CD4-positive, CD25-positive, alpha-beta regulatory T cell (primary cell): ENCODE measurements around the gene LARP4B. TPM values are rescaled to one million over a fixed set of nuclear protein-coding genes. Genes with fewer than 3 reads are reported as not detected.

Source experiments
- ATAC-seq, 2 donors: fragments of 150-1000 bp; cut with Tn5 transposase; one replicate each; pipeline ENCODE4 v1.10.0; 2021; ENCODE audit warnings: low read depth in 2 of 2, moderate number of reproducible peaks in 2 of 2, moderate library complexity in 1 of 2
- DNase-seq, 3 donors: peaks; one replicate each; pipeline versions ENCODE4 v3.0.0 to v3.0.0-alpha.2; 2012 to 2022; ENCODE audit warnings: mixed read lengths in 1 of 3
- H3K27ac ChIP-seq: one replicate; pipeline ENCODE4 v1.7.0; 2013; ENCODE audit warnings: mild to moderate bottlenecking, low read length; ENCODE audit not compliant: insufficient read depth, poor library complexity, severe bottlenecking
- H3K27me3 ChIP-seq: one replicate; pipeline ENCODE4 v1.7.0; 2013; ENCODE audit warnings: low read length; ENCODE audit not compliant: control insufficient read depth, insufficient read depth
- H3K36me3 ChIP-seq: one replicate; pipeline ENCODE4 v1.7.0; 2013; ENCODE audit warnings: mild to moderate bottlenecking, low read length, moderate library complexity; ENCODE audit not compliant: control insufficient read depth, insufficient read depth
- H3K4me1 ChIP-seq: 2 replicates; pipeline ENCODE4 v1.7.0; 2013; ENCODE audit warnings: mild to moderate bottlenecking, low read length; ENCODE audit not compliant: insufficient read depth, control insufficient read depth, poor library complexity, severe bottlenecking
- H3K4me3 ChIP-seq: one replicate; pipeline ENCODE4 v1.7.0; 2013; ENCODE audit warnings: low read depth, mild to moderate bottlenecking, low read length, moderate library complexity
- H3K9me3 ChIP-seq, 2 experiments: 1 replicate in 1 of 2; 2 replicates in 1 of 2; pipeline ENCODE4 v1.7.0; 2013; ENCODE audit warnings: low read length in 2 of 2, mild to moderate bottlenecking in 1 of 2, moderate library complexity in 1 of 2; ENCODE audit not compliant: control insufficient read depth in 2 of 2
- H3K27ac Mint-ChIP-seq, 3 donors: one replicate each; pipeline ENCODE4 v1.8.0; 2020 to 2022; ENCODE audit warnings: mild to moderate bottlenecking in 3 of 3, mixed read lengths in 3 of 3, moderate library complexity in 2 of 3
- H3K27me3 Mint-ChIP-seq: one replicate; pipeline ENCODE4 v1.8.0; 2022; ENCODE audit warnings: mild to moderate bottlenecking, mixed read lengths
- H3K36me3 Mint-ChIP-seq: one replicate; pipeline ENCODE4 v1.8.0; 2020; ENCODE audit warnings: mixed read lengths
- H3K4me1 Mint-ChIP-seq, 4 donors: one replicate each; pipeline ENCODE4 v1.8.0; 2020 to 2022; ENCODE audit warnings: mixed read lengths in 4 of 4, mild to moderate bottlenecking in 1 of 4
- H3K4me3 Mint-ChIP-seq, 4 donors: one replicate each; pipeline ENCODE4 v1.8.0; 2020 to 2022; ENCODE audit warnings: mild to moderate bottlenecking in 4 of 4, mixed read lengths in 4 of 4, moderate library complexity in 3 of 4
- H3K9me3 Mint-ChIP-seq, 7 donors: one replicate each; pipeline ENCODE4 v1.8.0; 2020 to 2022; ENCODE audit warnings: mixed read lengths in 7 of 7, mild to moderate bottlenecking in 3 of 7, moderate library complexity in 2 of 7
- polyA plus RNA-seq, 4 donors: library from polyadenylated mRNA; unstranded; fragments of 300-500 nt; fragmentation: Illumina TruSeq; gene quantifications; one replicate each; pipeline ENCODE4 v1.2.3, GENCODE V29; 2021
- total RNA-seq: library from RNA; stranded (reverse); gene quantifications from one replicate; pipeline ENCODE4 v1.2.3, GENCODE V29; 2022

LARP4B gene
- total and polyA plus RNA-seq, 5 donors from 2014 or later = 20.5 to 82.0 (median 30.3) TPM

DNA sequence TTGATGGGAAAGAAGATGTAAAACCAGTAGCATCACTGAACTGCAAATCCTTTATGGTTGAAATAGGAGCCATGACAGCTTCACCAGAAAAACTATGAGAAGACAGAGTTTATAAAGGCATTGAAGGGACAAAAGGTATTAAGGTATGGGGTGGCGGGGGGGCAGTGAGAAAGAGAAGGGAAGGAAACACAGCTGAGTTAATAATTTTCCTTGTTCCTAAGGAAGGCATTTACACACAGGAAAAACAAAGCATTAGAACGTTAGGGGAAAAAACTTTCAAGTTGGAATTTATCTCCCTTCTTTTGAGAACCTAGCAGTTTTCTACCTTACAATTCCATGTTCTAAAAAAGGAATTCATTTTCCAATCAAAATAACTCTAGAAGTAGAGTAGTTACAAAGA, 4.4 kb downstream of the LARP4B start:
- Histone ChIP-seq H3K27me3 (no peaks in the 10 kb centered on the region), H3K36me3 (peaks cover 11% of the 10 kb centered on the region), H3K9me3 (no peaks in the 10 kb centered on the region), H3K27ac (peak overlapping the region; percentile 16), H3K4me3 (peak overlapping the region; percentile 1), H3K4me1 (peaks cover 41% of the 10 kb centered on the region)
- H3K27ac Mint-ChIP-seq = peak overlapping the region in 1 of 3 donors; percentile 53
- H3K9me3 Mint-ChIP-seq = no peaks in the 10 kb centered on the region
- no peak for ATAC-seq
- H3K4me1 Mint-ChIP-seq = peaks cover 36 to 74% (median 50%) of the 10 kb centered on the region in 4 donors
- peak overlapping the region in 3 of 4 donors; percentile 3 to 73 (median 69) for H3K4me3 Mint-ChIP-seq
- DNase-seq = no peak
- no peaks in the 10 kb centered on the region for H3K27me3 Mint-ChIP-seq
- peaks cover 20% of the 10 kb centered on the region for H3K36me3 Mint-ChIP-seq

DNA sequence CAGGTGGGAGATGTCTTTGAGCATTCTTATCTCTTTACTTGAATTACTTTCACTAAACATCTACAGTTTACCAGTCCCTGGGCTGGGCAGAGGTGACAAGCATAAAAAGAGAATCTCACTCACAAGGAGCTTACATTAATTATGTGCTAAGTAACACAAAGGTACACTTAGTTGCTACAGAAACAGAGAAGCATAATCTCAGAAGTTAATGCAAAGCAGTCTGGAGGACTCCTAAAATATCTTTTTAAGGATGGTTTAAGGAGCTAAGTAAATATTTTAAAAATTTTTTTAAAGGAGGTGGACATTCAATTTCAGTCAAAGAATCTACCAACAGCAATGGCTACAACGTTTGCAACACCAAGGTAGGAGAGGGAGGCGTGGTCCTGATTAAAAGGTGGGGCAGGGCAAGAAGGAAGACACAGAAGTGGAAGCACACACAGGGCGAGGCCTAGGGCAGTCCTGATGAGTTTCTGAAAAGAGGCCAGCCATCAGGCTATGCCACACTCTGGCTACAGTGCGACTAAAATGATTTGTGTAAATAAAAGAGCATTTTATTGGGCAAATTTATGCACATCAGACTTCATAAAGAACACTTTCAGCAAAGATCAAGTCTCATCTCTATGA, 5.3 kb downstream of the LARP4B start:
- no peak overlapping the region for H3K27ac ChIP-seq
- H3K9me3 ChIP-seq = no peaks in the 10 kb centered on the region
- Mint-ChIP-seq H3K9me3 (no peaks in the 10 kb centered on the region), H3K27ac (no peak overlapping the region), H3K36me3 (peaks cover 22% of the 10 kb centered on the region), H3K4me1 (peaks cover 36 to 83% (median 56%) of the 10 kb centered on the region in 4 donors), H3K4me3 (peak overlapping the region; percentile 2 to 63 (median 59)), H3K27me3 (no peaks in the 10 kb centered on the region)
- no peaks in the 10 kb centered on the region for H3K27me3 ChIP-seq
- H3K4me1 ChIP-seq = peaks cover 41% of the 10 kb centered on the region
- H3K4me3 ChIP-seq = peak overlapping the region; percentile 26
- DNase-seq (no peak), ATAC-seq (no peak)
- H3K36me3 ChIP-seq = peaks cover 13% of the 10 kb centered on the region

DNA sequence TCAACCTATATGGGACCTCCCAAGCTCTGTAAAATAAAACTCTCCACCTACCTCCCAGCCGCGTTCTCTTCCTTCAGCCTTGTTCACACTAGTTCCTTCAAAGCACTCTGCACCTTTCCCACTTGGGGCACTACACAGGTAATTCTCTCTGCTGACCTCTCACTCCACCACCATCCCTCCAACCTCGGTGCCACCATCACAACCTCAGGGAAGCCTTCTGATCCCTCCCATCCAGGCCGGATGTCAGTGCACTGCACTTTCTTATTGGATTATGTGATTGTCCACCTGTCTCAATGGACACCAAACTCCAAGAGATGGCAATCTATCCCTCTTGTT, 7.0 kb downstream of the LARP4B start:
- Mint-ChIP-seq H3K9me3 (no peaks in the 10 kb centered on the region), H3K4me1 (peaks cover 26 to 84% (median 49%) of the 10 kb centered on the region in 4 donors), H3K4me3 (peak overlapping the region in 3 of 4 donors; percentile 20 to 41 (median 27)), H3K27ac (peak overlapping the region; percentile 45 to 72 (median 48)), H3K27me3 (no peaks in the 10 kb centered on the region), H3K36me3 (peaks cover 18% of the 10 kb centered on the region)
- Histone ChIP-seq H3K36me3 (peaks cover 13% of the 10 kb centered on the region), H3K27ac (no peak overlapping the region), H3K4me3 (no peak overlapping the region), H3K9me3 (no peaks in the 10 kb centered on the region), H3K27me3 (no peaks in the 10 kb centered on the region), H3K4me1 (peaks cover 30% of the 10 kb centered on the region)
- no peak for ATAC-seq
- no peak for DNase-seq

DNA sequence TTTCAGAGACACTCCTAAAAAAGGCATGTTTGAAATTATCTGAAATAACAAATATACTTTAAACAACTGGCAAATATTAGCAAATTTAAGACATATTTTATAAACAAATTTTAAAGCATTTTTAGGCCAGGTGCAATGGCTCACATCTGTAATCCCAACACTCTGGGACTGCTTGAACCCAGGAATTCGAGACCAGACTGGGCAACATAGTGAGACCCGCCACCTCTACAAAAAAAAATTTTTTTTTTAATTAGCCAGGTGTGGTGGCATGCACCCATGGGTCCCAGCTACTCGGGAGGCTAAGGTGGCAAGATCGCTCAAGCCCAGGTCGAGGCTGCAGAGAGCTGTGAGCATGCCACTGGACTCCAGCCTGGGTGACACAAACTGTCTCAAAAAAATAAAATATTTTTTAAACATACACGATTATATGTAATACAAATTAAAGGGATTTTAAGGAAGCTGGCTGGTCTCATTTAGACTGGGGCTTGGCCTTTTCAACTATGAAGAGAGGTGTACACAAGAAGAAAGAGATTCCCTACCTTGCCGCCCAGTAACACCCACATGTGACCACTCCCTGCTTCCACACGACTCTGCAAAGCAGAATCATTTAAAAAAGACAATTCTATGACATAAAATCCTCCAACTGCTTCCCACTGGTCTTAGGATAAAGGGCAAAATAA, 7.5 kb downstream of the LARP4B start:
- peaks cover 23 to 84% (median 50%) of the 10 kb centered on the region in 4 donors for H3K4me1 Mint-ChIP-seq
- Histone ChIP-seq H3K36me3 (peaks cover 13% of the 10 kb centered on the region), H3K4me1 (peaks cover 25% of the 10 kb centered on the region), H3K27me3 (no peaks in the 10 kb centered on the region), H3K27ac (no peak overlapping the region), H3K9me3 (no peaks in the 10 kb centered on the region), H3K4me3 (no peak overlapping the region)
- no peaks in the 10 kb centered on the region for H3K9me3 Mint-ChIP-seq
- no peak for ATAC-seq
- H3K36me3 Mint-ChIP-seq = peaks cover 18% of the 10 kb centered on the region
- peak overlapping the region in 3 of 4 donors; percentile 20 to 41 (median 27) for H3K4me3 Mint-ChIP-seq
- peak overlapping the region; percentile 45 to 72 (median 48) for H3K27ac Mint-ChIP-seq
- no peak for DNase-seq
- no peaks in the 10 kb centered on the region for H3K27me3 Mint-ChIP-seq

DNA sequence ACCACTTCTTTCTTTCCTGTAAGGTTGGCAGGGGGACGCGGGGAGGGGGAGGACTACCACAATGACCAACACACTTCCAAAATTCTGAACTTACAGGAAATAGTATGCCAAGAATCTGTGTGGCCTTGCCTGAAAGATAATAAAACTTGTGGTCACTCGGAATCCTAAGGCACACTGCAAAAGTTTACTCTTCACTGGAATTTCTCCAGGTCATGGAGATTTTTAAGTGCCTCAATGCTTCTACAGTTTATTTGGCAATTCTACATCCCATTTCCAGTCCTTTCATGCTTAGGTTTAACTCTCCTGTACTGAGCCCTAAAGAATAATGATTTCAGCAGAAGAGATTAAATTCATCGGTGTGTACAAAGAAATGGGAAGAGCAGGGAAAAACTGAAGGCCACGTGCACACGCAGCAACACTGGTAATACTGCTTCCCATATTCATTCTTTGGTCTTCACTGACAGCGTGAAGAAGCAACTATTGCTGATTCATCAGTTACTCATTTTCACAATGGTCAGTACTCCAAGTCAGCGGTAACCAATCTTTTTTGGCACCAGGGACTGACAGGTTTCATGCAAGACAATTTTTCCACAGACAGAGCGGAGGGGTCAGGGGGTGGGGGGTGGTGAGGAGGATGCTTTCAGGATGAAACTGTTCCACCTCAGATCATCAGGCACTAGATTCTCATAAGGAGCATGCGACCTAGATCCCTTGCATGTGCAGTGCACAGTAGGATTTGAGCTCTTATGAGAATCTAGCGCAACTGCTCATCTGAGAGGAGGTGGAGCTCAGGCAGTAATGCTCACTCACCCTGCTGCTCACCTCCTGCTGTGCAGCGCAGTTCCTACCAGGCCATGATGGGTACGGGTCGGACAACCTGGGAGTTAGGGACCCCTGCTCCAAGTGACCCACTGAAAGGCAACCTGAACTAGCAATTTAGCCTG, 9.8 kb downstream of the LARP4B start:
- ATAC-seq (no peak), DNase-seq (no peak)
- H3K9me3 ChIP-seq = no peaks in the 10 kb centered on the region
- Mint-ChIP-seq H3K27ac (peak overlapping the region in 2 of 3 donors; percentile 33 to 69), H3K4me1 (peaks cover 21 to 72% (median 42%) of the 10 kb centered on the region in 4 donors), H3K27me3 (no peaks in the 10 kb centered on the region), H3K36me3 (peaks cover 22% of the 10 kb centered on the region), H3K4me3 (peak overlapping the region in 1 of 4 donors; percentile 1), H3K9me3 (no peaks in the 10 kb centered on the region)
- peaks cover 12% of the 10 kb centered on the region for H3K4me1 ChIP-seq
- no peak overlapping the region for H3K4me3 ChIP-seq
- peaks cover 13% of the 10 kb centered on the region for H3K36me3 ChIP-seq
- no peaks in the 10 kb centered on the region for H3K27me3 ChIP-seq
- no peak overlapping the region for H3K27ac ChIP-seq

DNA sequence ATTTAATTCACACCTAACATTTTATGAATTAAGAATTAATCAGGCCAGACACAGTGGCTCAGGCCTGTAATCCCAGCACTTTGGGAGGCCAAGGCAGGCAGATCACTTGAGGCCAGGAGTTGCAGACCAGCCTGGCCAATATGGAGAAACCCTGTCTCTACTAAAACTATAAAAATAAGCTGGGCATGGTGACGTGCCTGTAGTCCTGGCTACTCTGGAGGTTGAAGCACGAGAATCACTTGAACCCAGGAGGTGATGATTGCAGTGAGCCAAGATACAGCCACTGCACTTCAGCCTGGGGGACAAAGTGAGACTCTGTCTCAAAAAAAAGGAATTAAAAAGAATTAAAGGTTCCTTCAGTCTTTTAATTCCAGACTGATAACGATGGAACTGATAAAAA, 11.1 kb downstream of the LARP4B start:
- Mint-ChIP-seq H3K9me3 (no peaks in the 10 kb centered on the region), H3K4me3 (no peak overlapping the region), H3K27ac (peak overlapping the region in 1 of 3 donors; percentile 34), H3K36me3 (peaks cover 21% of the 10 kb centered on the region), H3K4me1 (peaks cover 15 to 70% (median 35%) of the 10 kb centered on the region in 4 donors), H3K27me3 (no peaks in the 10 kb centered on the region)
- H3K36me3 ChIP-seq = peaks cover 7% of the 10 kb centered on the region
- no peak overlapping the region for H3K4me3 ChIP-seq
- DNase-seq (no peak), ATAC-seq (no peak)
- H3K9me3 ChIP-seq = no peaks in the 10 kb centered on the region
- H3K27me3 ChIP-seq = no peaks in the 10 kb centered on the region
- H3K4me1 ChIP-seq = peaks cover 9% of the 10 kb centered on the region
- no peak overlapping the region for H3K27ac ChIP-seq

DNA sequence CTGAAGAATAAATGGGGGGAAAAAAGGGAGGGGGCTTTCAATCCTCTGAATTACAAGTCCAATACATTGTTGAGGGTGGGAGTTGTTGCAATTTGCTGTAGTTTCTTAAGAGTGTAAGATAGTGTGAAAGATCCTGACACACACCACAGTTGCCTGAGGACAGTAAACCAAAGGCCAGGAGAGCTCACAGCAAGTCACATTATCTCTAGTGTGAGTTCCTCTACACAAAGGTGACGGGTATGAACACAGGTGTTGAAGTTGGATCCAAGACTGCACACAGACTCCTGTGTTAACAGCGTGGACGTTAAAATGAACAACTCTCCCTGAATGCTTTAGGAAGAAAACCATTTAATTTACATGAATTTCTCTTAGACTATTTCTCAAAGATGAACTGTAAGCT, 12.0 kb downstream of the LARP4B start:
- Histone ChIP-seq H3K9me3 (no peaks in the 10 kb centered on the region), H3K4me3 (no peak overlapping the region), H3K27me3 (no peaks in the 10 kb centered on the region), H3K36me3 (peaks cover 7% of the 10 kb centered on the region), H3K4me1 (peaks cover 9% of the 10 kb centered on the region), H3K27ac (no peak overlapping the region)
- ATAC-seq (no peak), DNase-seq (no peak)
- H3K27ac Mint-ChIP-seq = peak overlapping the region in 1 of 3 donors; percentile 44
- peaks cover 18% of the 10 kb centered on the region for H3K36me3 Mint-ChIP-seq
- no peak overlapping the region for H3K4me3 Mint-ChIP-seq
- no peaks in the 10 kb centered on the region for H3K27me3 Mint-ChIP-seq
- no peaks in the 10 kb centered on the region for H3K9me3 Mint-ChIP-seq
- peaks cover 10 to 63% (median 33%) of the 10 kb centered on the region in 4 donors for H3K4me1 Mint-ChIP-seq
